Forelimb muscle (tissue), 1 donor: ENCODE measurements around the gene AGXT. TPM values are rescaled to one million over a fixed set of nuclear protein-coding genes. Genes with fewer than 3 reads are reported as not detected.

ENCODE experiments used
- DNase-seq: peaks from one replicate; pipeline ENCODE4 v3.0.0-alpha.2; 2013; ENCODE audit warnings: low read depth
- polyA plus RNA-seq: library from polyadenylated mRNA; unstranded; fragments of 120-200 nt; gene quantifications from one replicate; pipeline ENCODE4 v1.2.1, GENCODE V29; 2013; ENCODE audit not compliant: insufficient read length

Gene AGXT
- polyA plus RNA-seq, 1 donor = not detected

GRCh38 chr2:240914645-240915525 lies 46.3 kb downstream of the AGXT start:
- no peak for DNase-seq

GRCh38 chr2:240915526-240916341 lies 47.1 kb downstream of the AGXT start:
- no peak for DNase-seq

- DNase-seq = no peak
Observed at GRCh38 chr2:240916571-240917008, 48.0 kb downstream of the AGXT start.

GRCh38 chr2:240917009-240917683 lies 48.5 kb downstream of the AGXT start:
- no peak for DNase-seq

- DNase-seq = no peak
Observed at GRCh38 chr2:240917684-240918257, 49.1 kb downstream of the AGXT start.

- no peak for DNase-seq
Observed at GRCh38 chr2:240918258-240919091, 49.9 kb downstream of the AGXT start.

DNA sequence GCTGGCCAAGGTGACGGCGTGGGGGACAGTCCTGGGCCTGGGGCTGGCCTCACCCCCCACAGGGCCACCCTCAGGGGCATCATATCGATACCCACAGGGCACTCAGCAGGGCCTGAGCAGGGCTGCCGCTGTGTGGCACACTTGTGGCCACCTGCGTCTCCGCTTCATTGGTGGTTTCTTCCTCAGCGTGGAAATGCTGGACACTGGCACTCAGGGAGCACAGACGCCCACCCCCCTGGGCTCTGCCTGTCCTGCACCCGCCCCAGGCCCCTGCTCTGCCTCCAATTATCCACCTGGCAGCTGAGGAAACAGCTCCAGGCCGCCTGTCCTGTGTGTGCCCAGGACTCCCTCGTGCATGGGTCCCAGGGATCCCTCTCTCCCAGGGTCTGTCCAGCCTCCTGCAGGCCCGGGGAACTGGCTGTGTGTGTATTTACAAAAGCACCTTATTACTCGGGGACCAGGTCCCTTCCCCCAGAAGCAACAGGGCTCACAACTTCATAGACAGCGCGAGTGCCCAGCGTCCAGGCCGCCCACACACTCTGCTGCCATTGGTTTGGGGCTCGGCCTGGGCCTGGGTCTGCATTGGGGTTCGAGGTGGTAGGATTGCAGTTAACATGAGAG lies 50.6 kb downstream of the AGXT start:
- DNase-seq = no peak

GRCh38 chr2:240919786-240920782 lies 51.5 kb downstream of the AGXT start:
- DNase-seq = no peak

DNA sequence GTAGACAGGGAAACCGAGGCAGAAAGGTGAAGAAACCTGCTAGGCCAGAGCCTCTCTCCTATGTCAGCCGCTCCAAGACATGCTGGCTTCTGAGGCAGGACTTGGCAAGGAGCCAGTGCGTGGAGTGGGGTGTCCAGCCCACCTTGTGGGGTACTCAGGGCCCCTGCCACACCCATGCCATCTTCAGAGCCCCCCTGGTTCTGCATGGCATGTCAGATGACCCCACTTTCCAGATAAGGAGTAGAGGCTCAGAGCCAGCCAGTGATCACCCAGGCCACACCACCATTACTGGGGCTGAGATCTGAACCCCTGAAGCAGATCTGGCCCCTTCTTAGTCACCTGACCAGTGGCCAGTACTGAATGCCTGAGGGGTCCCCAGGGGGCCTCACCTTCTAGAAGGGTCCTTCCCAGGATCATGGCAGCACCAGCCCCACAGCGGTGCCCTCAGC lies 52.2 kb downstream of the AGXT start:
- no peak for DNase-seq

DNA sequence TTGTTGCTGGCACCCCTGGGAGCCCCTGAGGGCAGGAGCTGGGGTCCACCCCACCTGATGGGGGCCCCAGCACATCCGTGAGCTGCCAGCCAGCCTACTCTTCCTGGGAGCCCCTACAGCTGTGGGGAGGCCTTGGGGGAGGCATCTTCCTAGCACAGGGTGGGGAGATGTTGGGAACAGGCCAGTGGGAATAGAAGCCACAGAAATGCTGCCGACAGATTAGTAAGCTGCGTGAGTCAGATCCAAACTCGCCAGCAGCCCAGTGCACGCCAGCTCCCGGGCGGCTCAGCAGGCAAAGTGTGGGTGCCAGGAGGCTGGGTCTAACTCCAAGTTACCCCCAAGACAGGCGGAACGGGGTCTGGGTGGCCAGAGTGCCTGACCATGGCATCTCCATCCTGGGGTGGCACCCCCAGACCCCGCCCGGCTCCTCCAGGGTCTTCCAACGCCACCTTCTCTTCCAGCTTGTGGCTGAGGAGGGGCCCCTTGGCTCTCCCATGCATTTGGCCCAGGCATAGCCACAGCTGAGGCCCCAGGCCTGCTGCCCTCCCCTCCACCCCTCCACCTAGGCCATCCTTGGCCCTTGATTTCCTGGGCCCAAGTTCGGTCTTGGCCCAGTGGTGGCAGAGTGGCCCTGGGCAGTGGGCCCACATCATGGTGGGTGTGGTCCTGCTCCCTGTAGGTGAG lies 52.8 kb downstream of the AGXT start:
- DNase-seq = no peak

- DNase-seq = no peak
Observed at GRCh38 chr2:240921995-240922244, 53.3 kb downstream of the AGXT start.

GRCh38 chr2:240922245-240922981 lies 53.8 kb downstream of the AGXT start:
- DNase-seq = no peak

DNA sequence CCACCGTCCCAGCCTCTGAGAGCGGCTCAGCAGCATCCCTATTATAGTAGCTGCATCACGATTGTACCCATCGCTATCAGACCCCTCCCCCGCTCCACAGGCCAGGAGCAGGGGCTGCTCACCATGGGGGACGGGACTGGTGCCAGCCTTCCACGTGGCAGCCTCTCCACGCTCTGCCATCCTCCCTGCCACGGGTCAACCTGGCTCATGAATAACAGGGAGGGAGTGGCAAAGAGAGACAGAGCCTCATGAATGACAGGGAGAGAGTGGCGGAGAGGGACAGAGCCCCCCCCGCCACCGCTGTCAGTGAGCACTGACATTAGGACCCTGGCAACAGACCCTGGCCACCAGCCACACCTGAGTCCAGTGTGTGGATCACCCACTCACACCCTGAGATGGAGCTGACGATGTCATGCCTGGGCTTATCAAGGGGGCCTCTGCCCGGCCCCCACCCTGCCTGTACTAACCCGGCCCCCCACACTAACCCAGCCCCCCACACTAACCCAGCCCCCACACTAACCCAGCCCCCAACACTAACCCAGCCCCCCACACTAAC lies 54.4 kb downstream of the AGXT start:
- no peak for DNase-seq

GRCh38 chr2:240925191-240925567 lies 56.6 kb downstream of the AGXT start:
- no peak for DNase-seq

- DNase-seq = no peak
Observed at GRCh38 chr2:240925568-240926515, 57.2 kb downstream of the AGXT start.

GRCh38 chr2:240926516-240927389 lies 58.1 kb downstream of the AGXT start:
- DNase-seq = no peak
